AG04450 (cell line): ENCODE measurements around the gene UBE2J1. TPM values are rescaled to one million over a fixed set of nuclear protein-coding genes. Genes with fewer than 3 reads are reported as not detected.

Source experiments
- CTCF ChIA-PET: fragments of 300-600, 350-600 bp; formaldehyde crosslinking; extraction: SDS; loops from one replicate; lab custom pipeline; 2022; ENCODE audit warnings: antibody characterized with exemption, inconsistent platforms; lab: Charles Lee
- POLR2A ChIA-PET: fragments of 350-600 bp; formaldehyde crosslinking; extraction: SDS; loops from one replicate; lab custom pipeline; 2021; ENCODE audit warnings: antibody characterized with exemption, inconsistent platforms; lab: Yijun Ruan, JAX
- DNase-seq: peaks from one replicate; pipeline ENCODE4 v3.0.0-alpha.2; 2011; ENCODE audit warnings: low read depth, low spot score
- H3K27ac ChIP-seq: one replicate; pipeline ENCODE4 v1.5.1; 2012; ENCODE audit warnings: low read depth, low read length, control low read depth
- H3K27me3 ChIP-seq: one replicate; pipeline ENCODE4 v1.6.0; 2012; ENCODE audit warnings: low read length; ENCODE audit not compliant: control insufficient read depth, insufficient read depth
- H3K4me3 ChIP-seq: 2 replicates; pipeline ENCODE4 v1.5.1; 2011; ENCODE audit warnings: mild to moderate bottlenecking, low read depth, low read length, control low read depth
- H3K9me3 ChIP-seq: 2 replicates; pipeline ENCODE4 v1.5.1; 2012; ENCODE audit warnings: low read length; ENCODE audit not compliant: control insufficient read depth, insufficient read depth
- CTCF ChIP-seq: IDR thresholded peaks from 2 replicates; pipeline ENCODE4 v1.5.1; 2011; ENCODE audit warnings: low read depth, low read length, control low read depth, inconsistent platforms
- polyA plus RNA-seq: library from polyadenylated mRNA; depleted of rRNA; stranded (reverse); fragments of >200 nt; gene quantifications from 2 replicates; pipeline ENCODE4 v1.2.3, GENCODE V29; 2011

Gene UBE2J1
- polyA plus RNA-seq, 1 experiment: 49.4 TPM

- Histone ChIP-seq H3K4me3 (no peak overlapping the region), H3K9me3 (no peaks in the 10 kb centered on the region), H3K27ac (no peak overlapping the region), H3K27me3 (no peaks in the 10 kb centered on the region)
- DNase-seq: no peak
- CTCF ChIA-PET: no interaction called here
- no peak for TF ChIP-seq CTCF
- POLR2A ChIA-PET: no interaction called here
Observed at GRCh38 chr6:89393659-89394058, 41.1 kb upstream of the UBE2J1 start.

- ChIA-PET CTCF (interaction anchor here (0.8 kb wide), 1 partner anchor 410 kb away, joined by 3 read pairs; no protein-coding TSS in a partner anchor), POLR2A (no interaction called here)
- H3K9me3 ChIP-seq: no peaks in the 10 kb centered on the region
- H3K27me3 ChIP-seq: peaks cover 3% of the 10 kb centered on the region
- H3K27ac ChIP-seq: no peak overlapping the region
- TF ChIP-seq CTCF: no peak
- no peak for DNase-seq
- H3K4me3 ChIP-seq: no peak overlapping the region
Observed at GRCh38 chr6:89392823-89393222, 40.3 kb upstream of the UBE2J1 start.

DNA sequence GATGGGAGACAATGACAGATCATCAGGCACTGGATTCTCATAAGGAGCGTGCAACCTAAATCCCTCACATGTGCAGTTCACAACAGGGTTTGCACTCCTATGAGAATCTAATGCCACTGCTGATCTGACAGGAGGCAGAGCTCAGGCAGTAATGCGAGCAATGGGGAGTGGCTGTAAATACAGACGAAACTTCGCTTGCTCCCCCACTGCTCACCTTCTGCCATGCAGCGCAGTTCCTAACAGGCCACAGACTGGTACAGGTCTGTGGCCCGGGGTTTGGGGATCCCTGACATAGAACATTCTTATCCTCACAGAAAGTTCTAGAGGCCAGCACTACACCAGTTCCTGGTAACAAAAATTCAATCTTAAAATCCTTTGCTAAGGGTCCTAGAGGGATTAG lies 36.3 kb upstream of the UBE2J1 start:
- POLR2A ChIA-PET: no interaction called here
- TF ChIP-seq CTCF: no peak

GRCh38 chr6:89387516-89388201 lies 35.1 kb upstream of the UBE2J1 start:
- H3K9me3 ChIP-seq: no peaks in the 10 kb centered on the region
- CTCF ChIA-PET: interaction anchor here (0.6 kb wide), 1 partner anchor 16 kb away, joined by 4 read pairs; no protein-coding TSS in a partner anchor
- TF ChIP-seq CTCF: no peak
- H3K27me3 ChIP-seq: peaks cover 3% of the 10 kb centered on the region
- POLR2A ChIA-PET: no interaction called here
- no peak for DNase-seq
- H3K4me3 ChIP-seq: no peak overlapping the region
- H3K27ac ChIP-seq: no peak overlapping the region

More for the DNA sequence above, 36.3 kb upstream of the UBE2J1 start:
- no peaks in the 10 kb centered on the region for H3K9me3 ChIP-seq
- DNase-seq: no peak
- no peak overlapping the region for H3K27ac ChIP-seq
- H3K4me3 ChIP-seq: no peak overlapping the region
- H3K27me3 ChIP-seq: peaks cover 3% of the 10 kb centered on the region
- CTCF ChIA-PET: no interaction called here

- DNase-seq: no peak
- Histone ChIP-seq H3K27ac (no peak overlapping the region), H3K4me3 (no peak overlapping the region), H3K27me3 (peaks cover 3% of the 10 kb centered on the region), H3K9me3 (no peaks in the 10 kb centered on the region)
- ChIA-PET CTCF (interaction anchor here (0.6 kb wide), 1 partner anchor 15 kb away, joined by 4 read pairs; no protein-coding TSS in a partner anchor), POLR2A (no interaction called here)
- TF ChIP-seq CTCF: no peak
Observed at GRCh38 chr6:89386917-89387491, 34.5 kb upstream of the UBE2J1 start.
